PC-3 (cell line): ENCODE measurements around the gene PGBD5. TPM values are rescaled to one million over a fixed set of nuclear protein-coding genes. Genes with fewer than 3 reads are reported as not detected.

Source experiments
- ATAC-seq: fragments of 200-7000 bp; cut with Tn5 transposase; 2 replicates; pipeline ENCODE4 v1.9.1; 2020; ENCODE audit warnings: mild to moderate bottlenecking, moderate library complexity
- BruUV-seq: library from RNA; stranded (reverse); fragments of 400-500 nt; replicated peaks from 2 replicates; lab custom pipeline; 2021; lab: Mats Ljungman, UMichigan
- CTCF ChIA-PET: fragments of 300-600 bp; sonication (Branson Sonifier 250); formaldehyde crosslinking; loops from one replicate; lab custom pipeline; 2022; ENCODE audit warnings: antibody characterized with exemption; lab: Charles Lee
- POLR2A ChIA-PET: fragments of 300-600 bp; sonication (Branson Sonifier 250); formaldehyde crosslinking; loops from one replicate; lab custom pipeline; 2022; ENCODE audit warnings: antibody characterized with exemption; ENCODE audit not compliant: unreplicated experiment; lab: Charles Lee
- DNase-seq: peaks from one replicate; pipeline ENCODE4 v3.0.0-alpha.2; 2015
- H2AFZ ChIP-seq: fragments of 300-600 bp; sonication (generic); 2 replicates; pipeline ENCODE4 v1.6.0; 2016; ENCODE audit warnings: antibody characterized with exemption, low read length
- H3F3A ChIP-seq: fragments of 300-600 bp; sonication (generic); one replicate; pipeline ENCODE4 v1.6.0; 2017; ENCODE audit warnings: antibody characterized with exemption, low read length, control low read depth, mild to moderate bottlenecking; ENCODE audit not compliant: unreplicated experiment
- H3K27ac ChIP-seq: fragments of 300-600 bp; sonication (generic); 2 replicates; pipeline ENCODE4 v1.5.1; 2016; ENCODE audit warnings: mild to moderate bottlenecking, low read length
- H3K27me3 ChIP-seq: fragments of 300-600 bp; sonication (generic); 2 replicates; pipeline ENCODE4 v1.6.1; 2016; ENCODE audit warnings: low read length, mixed read lengths
- H3K36me3 ChIP-seq: fragments of 300-600 bp; sonication (generic); 2 replicates; pipeline ENCODE4 v1.6.1; 2016; ENCODE audit warnings: low read depth, mixed run types, low read length, mixed read lengths
- H3K4me1 ChIP-seq: fragments of 300-600 bp; sonication (generic); 2 replicates; pipeline ENCODE4 v1.5.1; 2016; ENCODE audit warnings: low read length; ENCODE audit not compliant: insufficient read depth
- H3K4me2 ChIP-seq: fragments of 300-600 bp; sonication (generic); 2 replicates; pipeline ENCODE4 v1.6.0; 2016; ENCODE audit warnings: low read length
- H3K4me3 ChIP-seq: fragments of 300-600 bp; sonication (generic); 2 replicates; pipeline ENCODE4 v1.5.1; 2016; ENCODE audit warnings: mild to moderate bottlenecking, low read length, mixed read lengths
- H3K79me2 ChIP-seq: fragments of 300-600 bp; sonication (generic); 2 replicates; pipeline ENCODE4 v1.6.1; 2017; ENCODE audit warnings: low read length, mixed read lengths
- H3K9ac ChIP-seq: fragments of 300-600 bp; sonication (generic); 2 replicates; pipeline ENCODE4 v1.6.0; 2016; ENCODE audit warnings: mild to moderate bottlenecking, low read length
- H3K9me2 ChIP-seq: fragments of 300-600 bp; sonication (generic); replicated peaks from 2 replicates; pipeline ENCODE4 v1.6.1; 2016; ENCODE audit warnings: mixed run types, low read length, mixed read lengths
- H3K9me3 ChIP-seq: fragments of 300-600 bp; sonication (generic); 2 replicates; pipeline ENCODE4 v1.6.1; 2016; ENCODE audit warnings: low read length, mixed read lengths
- H4K20me1 ChIP-seq: fragments of 300-600 bp; sonication (generic); 2 replicates; pipeline ENCODE4 v1.6.1; 2016; ENCODE audit warnings: low read length, mixed read lengths
- CTCF ChIP-seq: fragments of 300-600 bp; sonication (generic); conservative IDR thresholded peaks from 2 replicates; pipeline ENCODE4 v1.5.1; 2017; ENCODE audit warnings: antibody characterized with exemption, low read depth, mild to moderate bottlenecking, low read length
- EZH2 ChIP-seq: fragments of 300-600 bp; sonication (generic); IDR thresholded peaks from one replicate; pipeline ENCODE4 v1.6.1; 2017; ENCODE audit warnings: antibody characterized with exemption, mild to moderate bottlenecking, low read length; ENCODE audit not compliant: unreplicated experiment
- EZH2phosphoT487 ChIP-seq: fragments of 300-600 bp; sonication (generic); IDR thresholded peaks from 2 replicates; pipeline ENCODE4 v1.6.1; 2018; ENCODE audit warnings: mild to moderate bottlenecking, antibody characterized with exemption, low read length, borderline replicate concordance
- intact Hi-C: fragments of 100-400 bp; cut with micrococcal nuclease; formaldehyde crosslinking; loops from 2 replicates; pipeline ENCODE4 v1.9.0; 2023
- total RNA-seq: library from RNA; depleted of rRNA; stranded (reverse); fragments of >200 nt; gene quantifications from 2 replicates; pipeline ENCODE4 v1.2.3, GENCODE V29; 2014

Gene PGBD5
- total RNA-seq, 1 experiment from 2014 or later, result under 0.01 TPM

- Histone ChIP-seq H3K9me2 (no peaks in the 10 kb centered on the region), H3K4me1 (peaks cover 13% of the 10 kb centered on the region), H3K9ac (no peak overlapping the region), H3K4me3 (no peak overlapping the region), H3K79me2 (no peaks in the 10 kb centered on the region), H4K20me1 (no peaks in the 10 kb centered on the region), H3K9me3 (0 out of 2 replicates have a peak, but pooled peaks cover 11% of the 10 kb centered on the region), H3K27me3 (peaks cover 23% of the 10 kb centered on the region), H3K27ac (peak overlapping the region; percentile 27), H3K36me3 (no peaks in the 10 kb centered on the region), H2AFZ (peak overlapping the region; percentile 2; the same call in 1 of the 2 replicates), H3F3A (no peaks in the 10 kb centered on the region), H3K4me2 (peak overlapping the region; percentile 4)
- DNase-seq, result peak; percentile 93
- TF ChIP-seq EZH2phosphoT487, result no peak
- TF ChIP-seq EZH2, result no peak
- no peak for TF ChIP-seq CTCF
- BruUV-seq, result no TSS peak
- POLR2A ChIA-PET, result interaction anchor here (0.7 kb wide), 1 partner anchor 690 kb away, joined by 19 read pairs; no protein-coding TSS in a partner anchor
- intact Hi-C loops, result no loop called here
- CTCF ChIA-PET, result interaction anchor here (0.6 kb wide), 1 partner anchor 145 kb away, joined by 7 read pairs; no protein-coding TSS in a partner anchor
- peak; percentile 81 for ATAC-seq
These were observed 66.0 kb downstream of the PGBD5 start for GRCh38 chr1:230359992-230360668.

- no peak overlapping the region for H3K4me2 ChIP-seq
- H2AFZ ChIP-seq, result no peak overlapping the region
- no peaks in the 10 kb centered on the region for H3K9me2 ChIP-seq
- no peaks in the 10 kb centered on the region for H3F3A ChIP-seq
- TF ChIP-seq EZH2, result no peak
- TF ChIP-seq EZH2phosphoT487, result no peak
- no peak for TF ChIP-seq CTCF
- POLR2A ChIA-PET, result no interaction called here
- H3K4me3 ChIP-seq, result no peak overlapping the region
- CTCF ChIA-PET, result no interaction called here
- H3K36me3 ChIP-seq, result no peaks in the 10 kb centered on the region
- H3K9me3 ChIP-seq, result 0 out of 2 replicates have a peak, but pooled peaks cover 11% of the 10 kb centered on the region
- no peaks in the 10 kb centered on the region for H4K20me1 ChIP-seq
- H3K79me2 ChIP-seq, result no peaks in the 10 kb centered on the region
- H3K27ac ChIP-seq, result no peak overlapping the region
- no peak overlapping the region for H3K9ac ChIP-seq
- BruUV-seq, result no TSS peak
- peaks cover 39% of the 10 kb centered on the region for H3K27me3 ChIP-seq
- DNase-seq (no peak), ATAC-seq (no peak)
- intact Hi-C loops, result no loop called here
- H3K4me1 ChIP-seq, result peaks cover 13% of the 10 kb centered on the region
These were observed 69.0 kb downstream of the PGBD5 start for GRCh38 chr1:230356869-230357794.
